Heart left ventricle (tissue), 13 donors: ENCODE measurements around the gene DDX27.

Experiments used
- POLR2A ChIP-seq, 2 donors: fragments of 450-650 bp; IDR thresholded peaks; one replicate each; pipeline ENCODE4 v1.6.1; 2017; ENCODE audit warnings: antibody characterized with exemption in 2 of 2, mild to moderate bottlenecking in 2 of 2, moderate library complexity in 2 of 2
- TF ChIP-seq, protein P1 (sequence below), 12 donors: fragments of 200-600 bp; sonication (generic) in 4 of 12; IDR thresholded peaks; one replicate each; pipeline versions ENCODE4 v1.5.0 to v1.8.0; 2018 to 2022; ENCODE audit warnings: antibody characterized with exemption in 12 of 12, mild to moderate bottlenecking in 5 of 12
- donor health status: ischemic (EF 13 %, LVEDD 7.1; RV severe dilation, severe dysfunction).
- donor health status: DM: no; HTN: yes; CAD: no.
- donor health status: DM: no; HTN: no; CAD: no.
- donor health status: ischemic (EF 25% LVEDD 6.9; RV normal size, moderate dysfunction).
- donor health status: ischemic (EF 25% LVEDD 5.7; RV mildly dilated, moderate dysfunction).
- donor health status: ischemic (EF 35%, LVEDD 5.7; RV mildly dilated, moderate dysfunction).
- donor health status: nonischemic (EF 11% LVEDD 7.7; RV severe dilation, severe dysfunction).
- donor health status: DM: yes; HTN: yes; CAD: no.
- donor health status: PGD.
- donor health status: ischemic (EF 29% LVEDD 5.4; RV normal size, mild dysfunction).
- donor health status: nonischemic (EF 23%, LVEDD 6.1; RV moderate dilation, normal function).

DNA sequence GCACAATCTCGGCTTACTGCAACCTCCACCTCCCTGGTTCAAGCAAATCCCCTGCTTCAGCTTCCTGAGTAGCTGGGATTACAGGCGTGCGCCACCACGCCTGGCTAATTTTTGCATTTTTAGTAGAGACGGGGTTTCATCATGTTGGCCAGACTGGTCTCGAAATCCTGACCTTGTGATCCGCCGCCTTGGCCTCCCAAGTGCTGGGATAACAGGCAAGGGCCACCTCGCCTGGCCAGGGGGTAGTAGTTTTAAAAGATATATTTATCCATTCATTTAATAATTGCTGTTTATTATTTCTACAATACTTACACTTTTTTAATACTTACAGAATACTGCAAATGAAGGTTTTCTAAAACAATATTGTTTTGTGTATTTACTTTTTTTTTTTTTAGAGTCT lies 15.5 kb upstream of the DDX27 start:
- no peak for TF ChIP-seq POLR2A (IDR thresholded peaks at IDR 0.05)
- TF ChIP-seq, protein P1, sequence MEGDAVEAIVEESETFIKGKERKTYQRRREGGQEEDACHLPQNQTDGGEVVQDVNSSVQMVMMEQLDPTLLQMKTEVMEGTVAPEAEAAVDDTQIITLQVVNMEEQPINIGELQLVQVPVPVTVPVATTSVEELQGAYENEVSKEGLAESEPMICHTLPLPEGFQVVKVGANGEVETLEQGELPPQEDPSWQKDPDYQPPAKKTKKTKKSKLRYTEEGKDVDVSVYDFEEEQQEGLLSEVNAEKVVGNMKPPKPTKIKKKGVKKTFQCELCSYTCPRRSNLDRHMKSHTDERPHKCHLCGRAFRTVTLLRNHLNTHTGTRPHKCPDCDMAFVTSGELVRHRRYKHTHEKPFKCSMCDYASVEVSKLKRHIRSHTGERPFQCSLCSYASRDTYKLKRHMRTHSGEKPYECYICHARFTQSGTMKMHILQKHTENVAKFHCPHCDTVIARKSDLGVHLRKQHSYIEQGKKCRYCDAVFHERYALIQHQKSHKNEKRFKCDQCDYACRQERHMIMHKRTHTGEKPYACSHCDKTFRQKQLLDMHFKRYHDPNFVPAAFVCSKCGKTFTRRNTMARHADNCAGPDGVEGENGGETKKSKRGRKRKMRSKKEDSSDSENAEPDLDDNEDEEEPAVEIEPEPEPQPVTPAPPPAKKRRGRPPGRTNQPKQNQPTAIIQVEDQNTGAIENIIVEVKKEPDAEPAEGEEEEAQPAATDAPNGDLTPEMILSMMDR (IDR thresholded peaks at IDR 0.05), result no peak
